Activated gamma-delta T cell (primary cell): ENCODE data around the gene PHF19.
A peak's percentile ranks its signal among the peaks of the same experiment; 100 is the strongest.

ENCODE experiments used
- DNase-seq: peaks from one replicate; lab custom pipeline; 2025; lab: John Stamatoyannopoulos, UW

PHF19 gene

DNA sequence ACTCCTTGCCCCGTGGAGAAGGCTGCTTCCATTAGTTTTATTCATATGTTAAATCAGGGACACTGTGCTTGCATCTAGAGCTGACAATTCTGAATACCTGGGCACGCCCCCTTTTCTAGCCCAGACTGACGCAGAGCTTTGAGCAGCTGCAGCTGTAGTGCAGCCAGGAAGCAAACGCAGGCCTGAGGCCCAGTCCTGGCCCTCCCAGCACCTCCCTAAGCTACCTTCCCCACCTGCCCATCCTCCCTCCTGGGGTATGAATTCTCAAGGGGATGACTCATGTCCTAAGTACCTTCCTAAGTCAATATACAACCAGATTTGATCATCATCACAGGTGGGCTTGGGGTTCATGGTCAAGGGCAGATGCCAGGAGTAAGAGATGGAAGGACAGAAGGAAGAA lies 3.5 kb downstream of the PHF19 start:
- DNase-seq: no peak

DNA sequence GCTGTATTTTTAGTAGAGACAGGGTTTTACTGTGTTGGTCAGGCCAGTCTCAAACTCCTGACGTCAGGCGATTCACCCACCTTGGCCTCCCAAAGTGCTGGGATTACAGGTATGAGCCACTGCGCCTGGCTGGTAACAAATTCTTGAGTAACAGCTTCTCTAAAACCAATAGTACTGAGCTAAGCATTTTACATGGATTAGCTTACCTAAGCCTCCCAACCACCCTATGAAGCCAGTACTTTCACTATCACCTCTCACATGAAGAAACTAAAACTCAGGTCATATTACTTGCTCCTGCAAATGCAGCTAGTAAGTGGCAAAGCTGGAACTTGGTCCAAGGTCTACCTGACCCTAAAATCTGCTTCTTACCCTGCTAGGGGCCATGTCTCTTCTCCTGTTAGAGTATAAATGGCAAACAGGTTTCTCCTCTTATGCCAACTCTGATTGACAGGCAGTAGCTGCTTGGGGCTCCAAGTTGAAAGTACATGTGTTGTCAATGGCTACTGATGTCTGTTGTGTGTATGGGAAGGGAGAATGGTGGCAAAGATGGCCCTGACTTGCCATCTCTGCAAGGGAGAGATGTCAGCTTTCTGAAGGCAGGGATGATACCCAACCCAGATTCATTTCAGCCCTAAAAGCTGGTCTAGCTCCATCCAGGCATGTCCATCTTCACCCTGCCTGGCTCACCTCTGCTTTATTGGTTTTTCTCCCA lies 4.0 kb downstream of the PHF19 start:
- DNase-seq: no peak

DNA sequence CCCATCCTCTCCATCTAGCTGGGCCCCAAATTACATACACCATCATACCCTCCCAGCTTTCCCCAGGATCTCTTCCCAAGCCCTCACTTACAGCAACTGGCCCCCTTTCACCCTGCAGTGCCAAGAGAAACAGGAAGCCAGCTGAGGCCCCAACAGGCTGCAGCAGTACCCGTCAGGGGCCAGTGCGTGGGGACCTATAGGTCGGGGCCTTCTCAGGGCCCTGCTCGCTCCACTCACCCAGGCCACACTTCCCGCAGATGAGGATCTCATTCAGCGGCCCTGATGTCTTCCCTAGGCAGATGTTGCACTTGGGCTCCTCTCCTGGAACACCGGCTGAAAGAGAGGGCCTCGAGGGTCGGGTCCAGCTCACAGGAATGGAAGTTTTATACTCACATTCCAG lies 6.8 kb downstream of the PHF19 start:
- DNase-seq: no peak

DNA sequence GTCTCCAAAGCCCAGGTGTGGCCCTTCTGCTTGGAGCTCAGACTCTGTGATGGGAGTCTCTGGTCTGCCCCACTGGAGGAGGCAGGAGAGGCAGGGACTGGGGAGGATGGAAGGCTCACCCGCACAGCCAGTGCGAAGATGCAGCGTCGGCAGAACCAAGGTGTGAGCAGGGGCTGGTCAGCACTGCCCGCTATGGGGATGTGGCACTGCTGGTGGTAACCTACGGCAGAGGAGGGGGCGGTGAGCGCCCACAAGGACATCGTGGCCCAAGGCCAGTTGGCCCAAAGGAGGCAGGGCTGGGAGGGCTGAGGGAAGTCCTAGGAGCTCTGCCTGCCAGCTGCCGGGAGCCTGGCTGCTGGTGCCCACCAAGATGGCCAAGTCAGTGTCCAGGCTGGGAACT lies 7.3 kb downstream of the PHF19 start:
- DNase-seq: no peak

DNA sequence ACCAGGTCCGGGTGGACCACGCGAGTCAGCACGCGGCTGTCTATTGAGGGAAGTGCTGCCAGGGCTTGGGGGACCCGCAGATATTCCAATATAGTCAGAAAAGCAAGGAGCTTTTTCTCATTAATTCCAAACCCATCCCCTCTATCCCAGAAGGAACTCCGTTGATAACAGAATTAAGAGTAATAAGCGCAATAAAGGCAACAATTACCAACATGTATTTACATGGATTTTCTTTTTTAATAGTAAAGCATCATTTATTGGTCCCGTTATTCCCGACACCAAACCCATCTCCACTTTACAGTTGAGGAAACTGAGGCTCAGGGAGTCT lies 7.7 kb downstream of the PHF19 start:
- no peak for DNase-seq

DNA sequence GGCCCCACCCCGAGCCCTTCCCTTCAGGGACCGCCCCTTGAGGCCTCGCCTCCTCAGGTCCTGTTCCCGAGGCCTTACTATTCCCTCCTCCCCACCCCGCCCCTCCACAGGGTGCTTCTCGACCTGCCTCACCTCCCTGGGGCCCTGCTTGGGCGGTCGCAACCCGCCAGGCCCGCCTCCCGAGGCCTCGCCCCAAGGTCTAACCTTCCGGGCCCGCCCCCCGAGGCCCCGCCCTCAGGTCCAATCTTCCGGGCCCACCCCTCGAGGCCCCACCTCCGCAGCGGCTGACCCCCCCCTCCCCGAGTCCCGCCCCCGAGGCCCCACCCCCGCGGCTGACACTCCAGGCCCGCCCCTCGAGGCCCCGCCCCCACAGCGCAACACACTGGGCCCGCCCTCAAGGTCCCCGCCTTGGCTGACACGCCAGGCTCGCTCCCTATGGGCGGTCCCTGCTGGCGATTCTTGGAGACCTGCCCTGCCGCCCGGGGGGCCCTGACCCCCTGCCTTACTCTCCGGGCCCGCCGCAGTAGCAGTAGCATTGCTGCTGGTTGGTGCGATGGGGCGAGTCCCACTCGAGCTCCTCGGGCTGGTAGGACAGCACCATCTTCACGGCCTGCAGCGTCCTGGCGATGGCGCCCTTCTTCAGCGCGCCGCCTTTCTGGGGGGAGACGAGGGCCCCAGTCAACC lies 8.2 kb downstream of the PHF19 start:
- DNase-seq: peak; percentile 94

DNA sequence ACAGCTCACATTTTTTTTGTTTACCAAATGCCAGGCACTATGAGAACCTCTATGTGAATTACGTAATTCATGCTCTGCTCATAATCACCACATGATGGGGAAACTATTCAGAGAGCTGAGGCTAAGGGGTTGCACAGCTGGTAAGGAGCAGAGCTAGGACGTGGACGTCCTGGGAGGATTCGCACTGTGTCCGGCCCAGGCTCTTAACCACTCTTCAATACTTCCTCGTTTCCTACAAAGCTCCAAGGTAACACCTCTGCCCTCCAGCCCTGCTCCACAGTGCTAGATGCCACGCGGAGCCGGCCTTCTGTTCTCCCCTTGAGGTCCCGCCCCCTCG lies 8.7 kb downstream of the PHF19 start:
- DNase-seq: no peak

DNA sequence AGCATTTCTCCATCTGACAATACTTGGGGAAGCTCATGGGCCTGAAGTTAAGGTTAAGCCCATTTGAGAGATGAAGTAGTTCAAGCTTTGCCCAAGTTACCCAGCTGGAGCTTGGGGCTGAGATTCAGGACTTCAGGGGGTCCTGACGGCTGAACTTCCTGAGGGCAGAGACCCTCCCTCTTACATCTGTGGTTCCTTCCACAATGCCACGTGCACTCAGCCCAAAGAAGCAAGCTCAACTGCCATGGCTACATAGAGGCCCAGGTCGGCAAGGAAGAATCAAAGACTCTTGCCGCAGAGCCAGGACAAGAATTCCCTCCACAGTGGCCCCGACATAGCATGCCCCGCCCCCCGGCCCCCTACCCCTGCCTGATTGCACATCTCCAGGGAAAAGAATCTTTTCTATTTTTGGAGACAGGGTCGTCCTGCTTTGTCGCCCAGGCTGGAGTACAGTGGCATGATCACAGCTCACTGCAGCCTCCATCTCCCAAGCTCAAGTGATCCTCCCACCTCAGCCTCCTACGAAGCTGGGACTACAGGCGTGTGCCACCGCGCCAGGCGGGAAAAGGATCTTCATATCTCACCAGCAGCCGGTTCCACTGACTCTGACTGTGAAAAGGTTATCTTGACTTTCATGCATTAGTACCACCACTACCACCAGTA lies 9.2 kb downstream of the PHF19 start:
- no peak for DNase-seq

DNA sequence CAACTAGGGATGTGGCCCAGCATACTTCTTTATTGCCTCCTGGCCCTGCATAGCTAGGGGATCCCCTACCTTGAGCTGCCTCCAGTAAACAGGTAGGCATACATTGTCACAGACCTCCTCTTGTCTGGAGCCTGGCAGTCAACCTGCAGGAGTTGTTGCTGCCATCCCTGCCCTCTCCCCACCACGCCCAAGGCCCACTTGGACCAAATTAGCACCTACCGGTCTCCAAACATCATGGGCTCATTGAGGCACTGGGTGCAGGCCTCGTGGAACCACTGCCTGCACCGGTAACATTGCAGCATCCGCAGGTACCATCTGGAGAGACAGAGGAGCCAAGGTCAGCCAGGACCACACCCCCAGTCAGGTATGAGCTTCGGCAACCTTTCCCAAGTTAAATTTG lies 10.3 kb downstream of the PHF19 start:
- no peak for DNase-seq

DNA sequence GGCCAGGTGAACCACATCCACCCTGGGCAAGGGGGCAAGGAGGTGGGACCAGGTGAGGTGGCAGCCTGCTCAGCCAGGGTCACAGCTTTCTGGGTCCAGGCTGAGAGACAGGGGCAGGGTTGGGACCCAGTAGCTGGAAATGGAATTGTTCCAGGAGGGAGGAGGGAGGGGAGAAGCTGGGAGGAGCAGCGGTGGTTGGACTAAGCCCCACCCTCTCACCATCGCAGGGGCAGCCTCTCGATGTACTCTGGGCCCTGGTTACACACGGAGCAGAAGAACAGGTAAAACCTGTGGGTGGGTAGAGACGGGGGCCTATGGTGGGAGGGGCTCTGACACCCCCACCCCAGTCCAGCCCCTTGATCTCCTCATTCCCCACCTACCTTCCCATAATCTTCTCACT lies 11.2 kb downstream of the PHF19 start:
- no peak for DNase-seq

DNA sequence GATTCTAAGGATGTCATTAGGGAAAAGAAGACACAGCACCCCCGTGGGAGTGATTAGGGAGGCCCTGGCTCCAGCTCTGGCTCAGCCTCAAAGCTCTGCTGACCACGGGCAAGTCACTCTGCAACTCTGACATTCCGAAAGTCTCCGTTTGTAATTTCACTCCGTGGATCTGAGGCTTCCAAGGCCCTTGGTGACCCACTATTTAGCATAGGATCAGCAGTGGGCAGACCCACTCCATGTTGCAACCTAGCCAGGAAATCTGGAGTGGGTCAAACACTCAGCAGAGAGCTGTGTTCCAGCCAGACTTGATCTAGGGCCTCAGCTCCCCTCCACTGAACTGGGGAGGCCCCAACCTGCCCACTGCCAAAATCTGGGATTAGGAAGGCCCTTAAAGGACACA lies 11.8 kb downstream of the PHF19 start:
- DNase-seq: no peak

DNA sequence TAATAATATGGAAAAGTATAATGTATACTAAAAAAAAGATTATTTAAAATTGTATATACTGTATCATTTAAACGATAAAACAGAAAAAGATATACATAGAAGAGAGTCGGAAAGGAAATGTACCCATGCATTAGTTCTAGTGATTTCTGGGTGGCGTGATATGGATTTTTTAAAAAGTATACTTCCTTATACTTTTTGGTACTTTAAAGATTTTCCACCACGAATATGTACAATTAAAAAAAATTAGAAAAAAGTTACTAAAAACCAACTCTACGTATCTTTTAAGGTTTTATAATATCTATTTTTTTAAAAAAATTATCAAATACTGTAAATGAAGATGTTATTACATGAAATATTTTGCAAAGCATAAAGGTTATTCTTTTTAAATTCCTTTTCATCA lies 12.3 kb downstream of the PHF19 start:
- DNase-seq: no peak

DNA sequence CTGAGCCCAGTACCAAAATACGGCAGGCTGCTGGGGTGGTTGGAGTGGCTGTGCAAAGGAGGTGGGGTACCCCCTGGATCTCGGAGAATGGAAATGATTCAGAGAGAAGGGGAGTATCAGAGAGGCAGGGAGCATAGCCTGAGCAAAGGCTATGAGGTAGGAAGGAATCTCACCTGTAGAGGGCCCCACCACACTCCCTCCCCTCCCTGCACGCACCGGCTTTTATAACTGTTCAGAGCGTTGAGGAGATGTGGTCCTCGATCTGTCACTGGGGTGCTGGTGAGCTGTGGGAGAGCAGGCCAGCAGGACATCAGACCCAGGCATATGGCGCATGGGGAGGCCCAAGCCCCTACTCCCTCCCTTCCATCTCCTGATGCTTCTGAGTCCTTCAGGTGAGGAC lies 13.2 kb downstream of the PHF19 start:
- DNase-seq: no peak

DNA sequence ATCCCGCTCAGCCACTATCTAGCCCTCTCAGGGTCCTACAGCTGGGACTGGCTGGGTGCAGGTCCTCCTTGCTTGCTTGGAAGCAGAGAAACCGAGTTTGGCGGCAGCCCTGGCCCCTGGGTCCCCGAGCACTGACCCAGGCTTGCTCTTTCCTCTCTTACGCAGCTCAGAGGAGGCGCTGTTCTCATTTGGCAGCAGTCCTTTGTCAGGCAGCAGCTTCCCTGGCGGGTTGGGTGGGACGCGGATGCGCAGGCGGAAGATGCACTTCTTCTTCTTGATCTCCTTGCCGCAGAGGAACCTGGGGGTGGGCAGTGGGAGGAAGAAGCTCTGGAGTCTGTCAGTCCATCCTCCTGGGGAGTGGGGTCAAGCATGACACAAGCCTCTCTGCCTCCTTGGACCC lies 14.5 kb downstream of the PHF19 start:
- no peak for DNase-seq

DNA sequence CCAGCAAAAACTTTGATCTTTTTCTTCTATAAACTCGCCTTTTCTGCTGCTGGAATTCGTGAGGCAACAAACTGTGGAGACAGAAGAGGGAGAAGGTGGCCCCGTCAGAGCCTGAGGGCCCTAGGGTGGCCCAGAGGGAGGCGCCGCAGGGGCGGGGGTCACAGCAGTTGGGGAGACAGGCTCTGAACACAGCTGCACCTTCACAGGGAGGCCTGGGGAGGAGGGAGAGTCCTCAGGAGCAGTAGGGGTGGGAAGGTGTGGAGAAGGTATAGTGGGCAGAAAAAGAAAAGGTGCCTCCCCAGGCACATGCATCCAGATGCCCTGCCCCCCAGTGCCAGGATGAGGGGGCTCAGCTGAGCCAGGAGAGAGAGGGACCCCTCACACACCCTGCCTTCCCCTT lies 15.1 kb downstream of the PHF19 start:
- no peak for DNase-seq

DNA sequence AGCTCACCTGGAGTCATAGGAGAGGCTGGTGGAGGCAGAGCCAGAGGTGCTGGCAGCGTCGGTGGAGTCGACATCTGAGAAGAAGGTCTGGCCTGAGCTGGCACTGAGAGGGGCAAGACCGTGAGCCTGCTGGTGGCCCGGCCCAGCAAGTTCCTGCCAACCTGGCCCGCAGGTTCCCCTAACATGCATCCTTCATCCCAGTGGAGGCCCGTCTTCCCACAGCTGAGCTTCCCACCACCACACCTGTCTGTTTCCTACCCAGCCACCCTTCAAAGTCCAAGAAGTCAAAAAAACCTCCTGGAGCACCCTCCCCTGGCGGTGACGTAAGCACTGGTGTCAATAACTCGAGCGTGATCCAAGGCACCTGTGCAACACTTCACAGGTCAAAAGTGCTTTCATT lies 16.9 kb downstream of the PHF19 start:
- DNase-seq: no peak

DNA sequence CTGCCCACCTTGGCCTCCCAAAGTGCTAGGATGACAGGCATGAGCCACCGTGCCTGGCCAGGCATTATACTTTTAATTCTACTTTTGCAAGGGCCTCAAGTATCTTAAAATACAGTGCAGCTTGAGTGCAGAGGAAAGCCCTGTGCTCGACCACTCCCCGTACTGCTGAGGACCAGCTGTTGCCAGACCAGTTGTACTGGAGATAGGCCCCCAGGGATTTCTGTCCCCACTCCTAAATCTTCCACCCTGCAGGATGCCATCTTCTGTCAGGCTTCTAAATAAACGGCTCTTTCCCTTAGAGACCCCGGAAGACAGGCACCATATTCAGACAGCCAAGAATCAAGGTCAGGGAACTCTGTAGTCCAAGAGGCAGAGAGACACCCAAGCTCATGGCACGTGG lies 17.6 kb downstream of the PHF19 start:
- no peak for DNase-seq

DNA sequence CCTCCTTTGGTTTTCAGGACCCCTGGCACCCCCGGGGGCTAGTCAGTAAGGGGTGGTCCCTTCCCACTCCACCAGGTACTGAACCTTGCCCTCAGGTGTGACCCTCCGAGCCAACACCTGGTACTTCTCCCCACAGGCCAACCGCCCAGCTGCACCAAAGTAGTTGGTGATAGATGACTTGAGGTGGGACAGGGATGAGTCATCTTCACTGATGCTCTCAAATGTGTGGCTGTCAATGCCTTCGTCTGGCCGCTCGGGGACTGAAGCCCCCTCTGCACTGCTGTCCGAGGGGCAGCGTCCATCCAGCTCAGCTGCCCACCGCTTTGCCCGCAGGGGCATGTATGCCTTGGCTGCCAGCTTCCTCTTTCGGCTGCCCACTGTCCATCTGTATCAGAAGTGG lies 19.1 kb downstream of the PHF19 start:
- DNase-seq: no peak

DNA sequence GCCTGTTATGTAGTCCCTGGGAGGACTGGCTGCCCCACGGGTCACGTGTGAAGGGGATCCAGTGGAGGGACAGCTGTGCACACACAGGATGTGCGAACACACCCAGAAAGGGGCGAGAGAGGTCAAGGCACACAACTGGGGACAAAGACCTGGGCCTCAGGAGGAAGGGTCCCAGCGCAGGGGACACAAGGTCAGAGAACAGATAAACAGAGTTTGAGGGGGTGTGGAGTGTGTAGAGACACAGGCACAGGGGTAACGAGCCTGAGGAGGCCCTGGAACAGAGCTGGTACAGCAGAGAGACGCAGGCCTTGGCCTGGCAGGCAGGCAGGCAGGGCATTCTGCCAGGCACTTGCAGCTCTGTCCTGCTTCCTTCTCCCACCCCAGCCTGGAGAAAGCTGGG lies 19.5 kb downstream of the PHF19 start:
- DNase-seq: no peak

DNA sequence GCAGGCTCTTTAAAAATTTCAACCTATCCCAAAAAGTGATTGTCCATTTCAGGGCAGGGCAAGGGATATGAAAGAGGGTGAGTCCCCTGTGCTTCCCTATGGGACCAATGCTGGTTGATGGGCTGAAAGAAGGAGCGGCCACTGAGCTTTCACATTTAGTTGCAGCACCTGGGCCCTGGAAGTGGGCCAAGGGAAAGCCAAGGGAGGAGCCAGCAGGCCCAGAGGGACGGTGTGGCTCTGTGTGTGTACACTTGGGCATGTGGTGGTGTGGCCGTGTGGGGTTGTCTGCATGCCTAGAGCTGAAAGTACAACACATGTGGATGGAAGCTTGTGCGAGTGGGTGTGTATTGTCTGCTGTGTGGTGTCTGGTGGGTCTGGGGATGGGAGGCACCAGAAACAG lies 20.3 kb downstream of the PHF19 start:
- DNase-seq: no peak

DNA sequence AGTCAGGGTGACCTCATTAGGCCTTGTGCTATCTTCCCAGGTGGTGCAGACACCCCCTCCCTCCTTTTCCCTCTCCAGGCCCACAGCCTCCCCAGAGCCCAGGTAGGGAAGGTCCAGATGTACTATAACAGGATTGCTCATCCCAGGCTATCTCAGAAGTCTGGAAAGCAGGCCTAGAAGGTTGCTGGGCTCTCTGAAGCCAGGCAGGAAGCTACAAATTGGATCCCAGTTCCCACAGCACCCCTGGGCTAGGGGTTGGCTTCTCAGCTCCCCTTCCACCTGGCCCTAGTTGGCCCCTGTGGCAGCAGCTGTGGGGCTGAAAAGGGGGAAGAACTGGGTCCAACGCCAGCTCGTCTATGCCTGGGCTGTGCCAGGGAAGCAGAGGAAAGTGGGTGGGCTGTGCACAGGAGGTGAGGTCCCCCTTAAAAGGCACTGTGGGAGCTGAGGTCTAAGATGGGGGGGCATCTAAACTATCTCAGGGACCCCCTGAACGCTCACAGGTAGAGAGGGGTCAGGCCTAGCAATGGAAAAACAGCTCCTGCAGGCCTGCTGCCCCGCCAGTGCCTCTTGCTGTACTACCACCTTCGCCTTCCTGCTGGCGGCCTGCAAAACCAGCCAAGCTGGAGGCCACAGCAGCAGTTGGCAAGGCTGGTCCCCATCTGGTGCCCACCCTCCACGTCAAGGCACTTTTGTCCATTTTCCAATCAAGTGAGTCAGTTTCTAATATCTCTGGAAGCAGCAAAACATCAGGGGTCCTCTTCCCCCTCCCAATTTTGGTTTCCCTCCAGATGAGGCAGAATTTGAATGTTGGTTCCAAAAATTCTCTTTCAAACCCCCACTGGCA lies 20.9 kb downstream of the PHF19 start:
- DNase-seq: no peak

DNA sequence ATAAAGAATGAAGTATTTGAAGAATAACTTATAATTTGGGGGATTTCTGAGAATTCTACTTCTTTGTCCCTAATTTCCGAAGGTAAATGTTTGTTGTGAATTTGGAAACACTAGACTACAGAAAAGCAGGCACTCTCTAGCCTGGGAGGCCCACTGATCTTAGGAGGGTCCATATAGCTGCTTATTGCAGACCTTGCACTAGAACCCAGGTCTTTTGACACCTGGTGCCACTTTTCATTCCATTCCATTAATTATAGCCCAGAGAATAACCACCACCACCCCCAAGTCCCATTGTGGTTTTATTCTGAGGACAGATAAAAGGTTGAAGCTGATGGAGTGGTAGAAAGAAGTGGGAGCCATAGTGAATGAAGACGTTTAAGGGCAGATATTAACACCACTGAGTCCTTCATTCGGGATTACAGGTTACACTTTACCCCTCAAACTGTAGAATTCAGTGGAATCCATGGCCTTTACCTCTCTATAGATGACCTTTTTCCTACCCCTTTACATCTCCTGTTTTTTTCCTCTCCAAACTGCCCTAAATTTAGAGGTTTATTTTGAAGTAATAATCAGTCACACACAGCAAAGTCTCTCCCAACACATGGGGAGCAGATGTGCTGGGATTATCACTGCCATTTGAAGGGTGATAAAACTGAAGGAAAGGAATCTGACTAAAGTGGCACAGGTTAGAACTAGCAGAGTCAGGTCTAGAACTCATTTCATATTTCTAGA lies 22.2 kb downstream of the PHF19 start:
- DNase-seq: no peak
